Measurements from ENCODE around the gene GEMIN7. TPM values are rescaled to one million over a fixed set of nuclear protein-coding genes. Genes with fewer than 3 reads are reported as not detected.

Gene GEMIN7
- total and polyA plus RNA-seq, 8 donors: 18.9 to 25.4 (median 21.5) TPM

- ATAC-seq (no peak), DNase-seq (no peak)
- H3K9me3 ChIP-seq: no peaks in the 10 kb centered on the region
- peak overlapping the region in 1 of 2 donors; percentile 94 for H3K4me3 ChIP-seq
- H3K27ac ChIP-seq: no peak overlapping the region
- no peak for TF ChIP-seq CTCF (IDR thresholded peaks at IDR 0.05)
- H3K27me3 ChIP-seq: no peaks in the 10 kb centered on the region
- intact Hi-C loops (cut with DNase I): no loop called here
- peaks cover 41 to 64% of the 10 kb centered on the region in 2 donors for H3K4me1 ChIP-seq
- peaks cover 0 to 12% of the 10 kb centered on the region in 2 donors for H3K36me3 ChIP-seq
These were observed 15.6 kb downstream of the GEMIN7 start for GRCh38 chr19:45094707-45095106.

GRCh38 chr19:45095496-45096413 is 16.7 kb downstream of the GEMIN7 start:
- TF ChIP-seq CTCF (IDR thresholded peaks at IDR 0.05): no peak

GRCh38 chr19:45096700-45097099 is 17.6 kb downstream of the GEMIN7 start:
- no peaks in the 10 kb centered on the region for H3K9me3 ChIP-seq
- no peak for TF ChIP-seq CTCF (IDR thresholded peaks at IDR 0.05)
- no peak overlapping the region for H3K4me3 ChIP-seq
- H3K27ac ChIP-seq: no peak overlapping the region
- peaks cover 41 to 59% of the 10 kb centered on the region in 2 donors for H3K4me1 ChIP-seq
- H3K36me3 ChIP-seq: no peaks in the 10 kb centered on the region
- no peaks in the 10 kb centered on the region for H3K27me3 ChIP-seq
- ATAC-seq (no peak), DNase-seq (no peak)
- intact Hi-C loops (cut with DNase I): no loop called here

More at GRCh38 chr19:45095496-45096413, 16.7 kb downstream of the GEMIN7 start:
- Histone ChIP-seq H3K4me3 (no peak overlapping the region), H3K36me3 (peaks cover 0 to 3% of the 10 kb centered on the region in 2 donors), H3K27ac (no peak overlapping the region), H3K27me3 (no peaks in the 10 kb centered on the region), H3K4me1 (peaks cover 41 to 65% of the 10 kb centered on the region in 2 donors), H3K9me3 (no peaks in the 10 kb centered on the region)
- intact Hi-C loops (cut with DNase I): no loop called here
- DNase-seq: no peak
- ATAC-seq: no peak

- peak overlapping the region in 1 of 2 donors; percentile 33 for H3K27ac ChIP-seq
These were observed 18.4 kb downstream of the GEMIN7 start for GRCh38 chr19:45097450-45097775.

More at GRCh38 chr19:45097450-45097775, 18.4 kb downstream of the GEMIN7 start:
- Histone ChIP-seq H3K4me3 (no peak overlapping the region), H3K27me3 (no peaks in the 10 kb centered on the region), H3K9me3 (no peaks in the 10 kb centered on the region), H3K36me3 (no peaks in the 10 kb centered on the region), H3K4me1 (peaks cover 41 to 59% of the 10 kb centered on the region in 2 donors)
- intact Hi-C loops (cut with DNase I): no loop called here
- no peak for TF ChIP-seq CTCF (IDR thresholded peaks at IDR 0.05)
- ATAC-seq (no peak), DNase-seq (no peak)

Data from left lung (tissue), 10 donors.